Activated CD4-positive, alpha-beta T cell treated with anti-CD3 and anti-CD28 coated beads, Interleukin-2, amount 50 U/mL, for 16 hours (primary cell): ENCODE measurements around the gene SPOCK1.

Experiments used
- DNase-seq: peaks from one replicate; pipeline ENCODE4 v3.0.0-alpha.2; 2020

Gene SPOCK1

GRCh38 chr5:137216976-137217598 lies 282.0 kb downstream of the SPOCK1 start:
- no peak for DNase-seq

GRCh38 chr5:137215780-137216179 lies 283.3 kb downstream of the SPOCK1 start:
- DNase-seq: no peak

- DNase-seq: no peak
These were observed 283.9 kb downstream of the SPOCK1 start for GRCh38 chr5:137215261-137215660.

GRCh38 chr5:137214446-137215189 lies 284.5 kb downstream of the SPOCK1 start:
- no peak for DNase-seq

GRCh38 chr5:137212471-137212870 lies 286.7 kb downstream of the SPOCK1 start:
- DNase-seq: no peak

GRCh38 chr5:137209232-137209809 lies 289.8 kb downstream of the SPOCK1 start:
- DNase-seq: no peak

GRCh38 chr5:137207023-137207760 lies 291.9 kb downstream of the SPOCK1 start:
- DNase-seq: no peak

GRCh38 chr5:137206030-137206715 lies 293.0 kb downstream of the SPOCK1 start:
- no peak for DNase-seq

- no peak for DNase-seq
These were observed 293.7 kb downstream of the SPOCK1 start for GRCh38 chr5:137205231-137206027.

- DNase-seq: no peak
These were observed 296.0 kb downstream of the SPOCK1 start for GRCh38 chr5:137203011-137203632.

- DNase-seq: no peak
These were observed 297.2 kb downstream of the SPOCK1 start for GRCh38 chr5:137201876-137202275.

GRCh38 chr5:137200906-137201700 lies 298.0 kb downstream of the SPOCK1 start:
- DNase-seq: no peak

GRCh38 chr5:137199966-137200365 lies 299.2 kb downstream of the SPOCK1 start:
- no peak for DNase-seq

- DNase-seq: no peak
These were observed 299.9 kb downstream of the SPOCK1 start for GRCh38 chr5:137199201-137199600.

GRCh38 chr5:137195483-137195882 lies 303.6 kb downstream of the SPOCK1 start:
- no peak for DNase-seq

- no peak for DNase-seq
These were observed 304.8 kb downstream of the SPOCK1 start for GRCh38 chr5:137194300-137194699.

- DNase-seq: no peak
These were observed 306.8 kb downstream of the SPOCK1 start for GRCh38 chr5:137192293-137192743.

- DNase-seq: no peak
These were observed 307.9 kb downstream of the SPOCK1 start for GRCh38 chr5:137191179-137191578.

- DNase-seq: no peak
These were observed 308.7 kb downstream of the SPOCK1 start for GRCh38 chr5:137190441-137190840.

GRCh38 chr5:137190031-137190430 lies 309.1 kb downstream of the SPOCK1 start:
- DNase-seq: no peak

GRCh38 chr5:137188566-137188965 lies 310.6 kb downstream of the SPOCK1 start:
- no peak for DNase-seq
